Measurements from ENCODE around the gene RASSF3. TPM values are rescaled to one million over a fixed set of nuclear protein-coding genes. Genes with fewer than 3 reads are reported as not detected.

The RASSF3 gene
- total RNA-seq, 1 donor from 2014 or later, result 70.5 TPM

DNA sequence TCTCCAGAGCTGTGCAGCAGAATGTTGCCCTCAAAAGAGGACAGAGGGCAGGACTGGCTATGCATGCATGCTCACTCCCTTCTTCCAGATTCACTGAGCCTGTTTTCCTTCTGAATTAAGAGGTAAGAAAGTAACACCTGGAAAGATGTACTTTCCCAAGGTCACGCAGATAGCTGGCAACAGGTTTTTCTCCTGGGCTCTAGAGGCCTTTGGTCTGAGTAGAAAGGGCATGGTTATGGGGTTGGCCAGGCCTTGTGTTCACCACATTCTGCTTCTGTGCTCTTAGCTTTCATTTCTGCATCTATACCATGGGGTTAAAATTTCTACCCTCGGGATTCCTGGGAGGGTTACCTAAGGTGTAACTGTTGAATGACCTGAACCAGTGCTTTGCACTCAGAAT lies 57.5 kb downstream of the RASSF3 start:
- DNase-seq (ENCODE audit: extremely low read depth, low read depth, low spot score), result no peak

DNA sequence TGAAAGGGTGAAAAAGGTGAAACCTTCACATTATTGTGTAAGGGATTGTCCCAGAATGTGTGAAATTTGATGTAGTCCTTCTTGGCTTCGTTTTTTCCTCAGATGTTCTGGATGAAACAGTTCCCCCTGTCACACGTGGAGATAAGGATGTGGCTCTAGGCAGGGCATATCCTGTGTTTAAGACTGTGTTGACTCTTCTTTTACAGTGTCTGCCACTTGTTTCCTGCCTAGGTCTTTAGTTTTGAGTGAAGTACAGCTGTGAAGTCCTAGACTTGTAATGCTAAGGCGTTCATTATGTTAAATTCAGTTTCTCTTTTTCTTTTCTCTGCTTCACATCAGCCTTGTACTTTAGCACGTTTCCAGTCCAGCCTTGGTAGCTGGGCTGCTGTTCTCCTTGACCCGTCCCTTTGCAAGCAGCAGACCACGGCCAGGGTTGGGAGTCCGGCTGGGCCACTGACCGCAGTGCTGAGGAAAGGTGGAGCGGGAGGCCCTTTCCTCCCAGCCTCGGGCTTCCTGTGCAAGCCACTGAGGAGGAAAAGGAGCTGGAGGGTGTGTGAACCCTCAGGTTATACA lies 59.1 kb downstream of the RASSF3 start:
- no peak for DNase-seq (ENCODE audit: extremely low read depth, low read depth, low spot score)

DNA sequence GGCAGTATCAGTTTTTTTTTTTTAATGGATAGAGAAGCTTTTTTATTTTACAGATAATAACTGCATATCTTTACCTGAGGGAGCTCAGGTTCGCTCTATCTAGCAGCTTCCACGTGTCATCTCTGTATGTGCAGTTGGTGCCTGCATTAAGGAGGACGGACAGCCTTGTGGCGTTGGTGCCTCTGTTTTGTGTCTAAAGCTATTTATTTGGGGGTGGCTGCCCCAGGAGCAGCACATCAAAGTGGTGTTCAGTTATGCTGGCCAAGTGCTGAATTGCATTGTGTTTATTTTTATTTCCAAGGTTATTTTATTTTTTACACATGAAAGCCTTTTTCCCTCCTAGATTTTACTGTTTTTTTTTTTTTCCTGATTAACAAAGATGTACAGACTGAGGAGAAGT lies 59.7 kb downstream of the RASSF3 start:
- DNase-seq (ENCODE audit: extremely low read depth, low read depth, low spot score), result no peak

DNA sequence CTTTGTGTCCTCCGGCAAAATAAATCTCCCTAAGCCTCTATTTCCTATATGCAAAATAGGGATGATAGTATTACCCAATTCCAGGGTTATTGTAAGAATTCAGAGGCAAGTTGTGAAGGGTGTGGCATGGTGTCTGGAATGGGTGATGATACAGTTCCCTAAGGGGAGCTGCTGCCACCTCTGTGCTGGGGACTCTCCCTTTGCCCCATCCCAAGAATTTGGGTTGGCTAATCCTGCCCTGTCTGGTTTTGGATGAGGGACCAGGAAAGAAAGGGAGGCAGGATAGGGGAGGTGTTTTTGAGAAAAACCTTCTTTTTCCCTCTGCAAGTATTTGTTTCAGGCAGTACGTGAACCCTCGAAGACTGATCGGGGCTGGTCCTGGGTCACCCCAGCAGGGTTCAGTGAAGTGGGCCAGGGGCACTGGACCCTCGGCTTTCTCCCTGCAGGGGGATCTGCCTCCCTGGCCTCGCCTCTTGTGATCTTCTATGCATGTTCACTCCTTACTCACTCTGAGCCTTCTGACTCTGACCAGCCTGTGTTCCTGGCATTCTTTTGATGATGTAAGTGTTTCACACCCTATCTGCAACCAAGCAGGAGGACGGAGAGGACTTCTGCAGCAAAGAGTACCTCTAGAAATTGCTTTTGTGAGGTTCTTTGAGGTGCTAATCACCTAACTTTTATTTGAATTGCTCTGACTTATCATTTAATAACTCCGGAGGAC lies 60.8 kb downstream of the RASSF3 start:
- no peak for DNase-seq (ENCODE audit: extremely low read depth, low read depth, low spot score)

DNA sequence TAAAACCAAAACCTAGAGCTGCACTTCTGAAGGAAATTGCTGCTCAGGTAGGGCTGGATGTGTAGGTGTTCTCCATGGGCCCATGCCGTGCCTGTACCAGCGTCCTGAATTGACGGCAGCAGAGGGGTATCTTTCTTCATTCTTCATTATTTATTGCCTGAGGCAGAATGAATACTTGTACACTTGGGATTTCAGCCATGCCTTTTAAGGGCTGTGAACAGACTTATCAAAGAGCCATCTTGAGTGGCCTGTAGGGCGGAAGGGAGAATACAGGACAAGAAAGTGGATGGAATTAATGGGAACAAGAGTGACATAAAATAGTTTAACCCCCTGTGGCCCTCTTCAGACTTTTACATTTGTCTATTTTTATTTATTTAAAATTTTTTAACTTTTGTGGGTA lies 61.4 kb downstream of the RASSF3 start:
- DNase-seq (ENCODE audit: extremely low read depth, low read depth, low spot score), result no peak

DNA sequence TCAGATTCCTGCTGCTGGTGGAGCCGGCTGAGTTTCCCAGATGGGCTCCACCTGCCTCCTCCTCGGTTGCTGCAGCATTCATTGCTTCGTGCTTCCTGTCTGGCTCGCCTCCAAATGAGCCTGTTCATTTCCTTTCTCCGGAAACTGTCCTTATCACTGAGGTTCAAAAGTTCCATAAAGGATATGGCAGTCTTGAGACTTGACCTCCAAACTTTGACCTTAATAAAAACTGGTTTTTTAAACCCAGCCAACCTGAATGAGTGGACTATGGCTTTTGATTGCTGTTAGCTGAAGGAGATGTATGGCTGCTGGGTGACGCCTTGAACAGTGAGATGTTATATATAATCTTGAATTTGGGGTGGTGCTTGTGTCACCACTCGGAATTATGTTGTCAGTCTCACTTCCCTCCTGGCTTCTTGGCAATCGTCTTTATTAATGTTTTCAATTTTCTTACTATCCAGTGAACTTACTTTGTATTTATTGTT lies 62.7 kb downstream of the RASSF3 start:
- DNase-seq (ENCODE audit: extremely low read depth, low read depth, low spot score), result no peak

DNA sequence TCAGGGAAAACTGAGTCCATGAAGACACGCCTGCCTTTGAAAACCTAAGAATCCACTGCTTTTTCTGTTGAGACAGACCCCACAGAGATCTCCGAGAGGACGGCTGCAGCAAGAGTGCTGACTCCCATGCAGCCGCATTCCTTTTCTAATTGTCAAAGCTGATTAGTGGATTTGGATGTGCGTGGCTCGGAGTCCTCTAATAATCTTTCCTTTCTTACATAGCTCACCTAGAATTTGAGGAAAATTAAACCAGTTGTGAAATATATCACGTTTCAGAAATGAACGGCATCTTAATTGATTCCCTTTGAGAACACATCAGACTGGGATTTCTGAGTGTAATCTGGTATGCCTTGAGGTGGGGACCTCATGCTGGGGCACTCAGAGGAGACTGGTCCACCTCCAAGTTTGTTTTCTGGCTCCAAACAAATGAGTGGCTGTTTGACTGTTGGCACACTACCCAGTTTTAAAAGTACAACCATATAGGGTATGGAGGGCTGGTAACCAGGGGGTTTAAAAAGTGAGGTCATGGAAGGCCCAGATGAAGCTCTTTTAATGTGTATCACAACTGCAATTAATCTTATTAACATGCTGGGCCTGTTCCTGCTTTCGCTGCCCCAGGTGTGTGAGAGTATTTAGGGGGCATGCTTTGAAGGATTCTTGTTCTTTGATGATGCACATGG lies 63.3 kb downstream of the RASSF3 start:
- no peak for DNase-seq (ENCODE audit: extremely low read depth, low read depth, low spot score)

DNA sequence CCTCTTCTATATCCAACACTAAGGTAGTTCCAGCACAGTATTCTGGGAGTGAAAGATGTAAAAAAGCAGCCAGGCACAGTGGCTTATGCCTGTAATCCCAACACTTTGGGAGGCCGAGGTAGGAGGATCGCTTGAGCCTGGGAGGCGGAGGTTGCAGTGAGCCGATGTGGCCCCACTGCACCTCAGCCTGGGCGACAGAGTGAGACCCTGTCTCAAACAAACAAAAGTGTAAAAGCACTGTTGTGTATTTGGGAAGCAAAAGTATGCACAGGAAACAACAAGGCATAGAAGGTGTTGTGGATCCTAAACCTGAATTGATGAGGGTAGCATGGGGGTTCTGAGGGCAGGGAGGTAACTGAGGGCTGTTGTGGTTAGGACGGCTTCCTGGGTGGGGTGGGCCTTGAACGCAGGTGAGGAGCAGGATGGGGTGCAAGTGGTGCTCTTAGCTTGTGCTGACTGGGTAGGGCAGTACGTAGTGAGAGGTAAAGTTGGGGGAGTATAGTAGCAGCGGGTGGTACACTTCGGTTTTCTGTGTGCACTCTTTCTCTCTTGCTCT lies 64.2 kb downstream of the RASSF3 start:
- no peak for DNase-seq (ENCODE audit: extremely low read depth, low read depth, low spot score)

DNA sequence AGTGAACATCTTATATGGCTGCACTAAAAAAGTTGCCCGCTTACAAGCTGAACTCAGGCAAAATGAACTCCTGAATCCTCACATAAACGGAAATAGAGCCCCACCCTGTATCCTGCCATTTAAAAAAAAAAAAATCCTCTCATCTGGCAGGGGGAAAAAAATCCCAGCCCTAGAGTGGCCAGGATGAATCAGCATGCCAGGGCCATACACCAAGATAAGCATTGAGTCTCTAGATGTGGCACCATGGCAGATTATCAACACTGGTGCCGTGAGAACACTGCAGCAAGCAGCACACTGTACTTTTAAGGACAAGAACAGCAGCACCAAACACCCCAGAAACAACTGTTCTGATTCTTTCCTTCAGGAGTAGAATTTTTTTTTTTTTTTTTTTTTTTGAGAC lies 65.5 kb downstream of the RASSF3 start:
- DNase-seq (ENCODE audit: extremely low read depth, low read depth, low spot score), result no peak

DNA sequence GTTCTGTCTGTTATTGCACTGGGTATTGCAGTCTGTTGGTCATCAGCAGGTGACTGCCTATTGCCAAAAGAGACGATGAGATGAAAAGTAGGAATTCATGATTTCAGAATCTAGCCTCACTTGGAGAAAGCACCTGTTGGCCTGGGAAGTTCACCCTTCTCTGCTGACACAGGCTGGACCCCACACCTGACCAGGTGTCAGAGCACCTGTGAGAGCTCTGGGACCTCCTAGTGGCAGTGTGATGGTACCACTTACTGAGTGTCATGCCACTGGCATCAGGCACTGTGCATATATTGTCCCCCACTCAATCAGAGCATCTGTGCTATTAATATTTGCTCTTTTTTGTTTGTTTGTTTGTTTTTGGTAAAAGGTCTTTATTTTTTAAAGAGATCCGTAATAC lies 68.0 kb downstream of the RASSF3 start:
- DNase-seq (ENCODE audit: extremely low read depth, low read depth, low spot score), result no peak

DNA sequence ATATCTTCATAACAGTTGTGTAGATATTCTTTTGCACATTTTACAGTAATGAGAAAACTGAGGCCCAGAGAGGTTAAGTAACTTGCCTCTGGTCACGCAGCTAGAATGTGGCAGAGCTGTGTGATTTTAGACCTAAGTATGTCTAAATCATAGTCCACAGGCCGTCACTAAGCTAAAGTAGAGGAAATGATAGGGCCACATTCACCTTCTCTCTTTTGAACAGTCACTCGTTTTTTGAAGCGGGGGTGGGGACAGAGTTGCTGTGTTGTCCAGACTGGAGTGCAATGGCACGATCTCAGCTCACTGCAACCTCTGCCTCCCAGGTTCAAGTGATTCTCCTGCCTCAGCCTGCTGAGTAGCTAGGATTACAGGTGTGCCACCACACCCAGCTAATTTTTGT lies 68.5 kb downstream of the RASSF3 start:
- no peak for DNase-seq (ENCODE audit: extremely low read depth, low read depth, low spot score)

DNA sequence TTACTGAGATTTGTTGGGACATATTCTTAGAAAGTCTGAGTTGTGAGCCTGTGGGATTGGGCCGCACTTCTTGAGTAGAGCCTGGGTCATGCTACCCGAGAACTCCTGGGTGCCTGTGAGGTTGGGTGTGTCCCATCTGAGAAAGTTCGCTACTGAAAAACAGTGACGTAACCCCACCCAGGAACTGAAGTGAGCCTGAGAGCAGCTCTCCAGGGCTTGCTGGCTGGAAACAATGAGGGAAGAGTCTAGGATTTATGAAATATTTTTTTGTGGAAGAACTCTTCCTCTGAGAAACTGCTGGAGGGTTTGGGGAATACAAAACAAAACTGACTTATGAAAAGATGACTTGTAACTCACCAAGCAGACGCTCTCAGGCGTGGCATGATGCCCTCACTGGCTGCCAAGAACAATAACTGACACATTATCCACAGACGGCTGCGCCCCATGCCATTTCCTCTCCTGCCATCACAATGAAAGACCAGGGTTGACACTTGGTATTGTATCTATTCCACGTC lies 69.2 kb downstream of the RASSF3 start:
- DNase-seq (ENCODE audit: extremely low read depth, low read depth, low spot score), result no peak

DNA sequence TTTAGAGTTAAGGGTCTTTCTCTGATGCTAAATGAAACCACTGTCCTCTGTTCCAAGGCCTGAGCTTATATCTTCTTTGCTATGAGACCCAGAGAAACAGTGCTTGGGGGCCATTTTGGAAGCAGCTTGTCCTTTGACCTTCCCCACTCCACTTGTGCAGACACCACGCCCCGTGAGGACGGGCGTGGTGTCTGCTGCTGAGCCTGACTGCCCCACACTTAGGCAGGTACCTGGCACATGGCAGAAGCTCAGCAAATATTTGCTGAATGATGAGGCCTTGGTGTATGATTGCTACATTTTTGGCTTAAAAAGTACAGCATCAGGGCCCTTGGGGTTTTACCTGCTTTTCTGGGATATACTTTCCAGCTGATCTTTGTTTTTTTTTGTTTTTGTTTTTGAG lies 69.9 kb downstream of the RASSF3 start:
- no peak for DNase-seq (ENCODE audit: extremely low read depth, low read depth, low spot score)

DNA sequence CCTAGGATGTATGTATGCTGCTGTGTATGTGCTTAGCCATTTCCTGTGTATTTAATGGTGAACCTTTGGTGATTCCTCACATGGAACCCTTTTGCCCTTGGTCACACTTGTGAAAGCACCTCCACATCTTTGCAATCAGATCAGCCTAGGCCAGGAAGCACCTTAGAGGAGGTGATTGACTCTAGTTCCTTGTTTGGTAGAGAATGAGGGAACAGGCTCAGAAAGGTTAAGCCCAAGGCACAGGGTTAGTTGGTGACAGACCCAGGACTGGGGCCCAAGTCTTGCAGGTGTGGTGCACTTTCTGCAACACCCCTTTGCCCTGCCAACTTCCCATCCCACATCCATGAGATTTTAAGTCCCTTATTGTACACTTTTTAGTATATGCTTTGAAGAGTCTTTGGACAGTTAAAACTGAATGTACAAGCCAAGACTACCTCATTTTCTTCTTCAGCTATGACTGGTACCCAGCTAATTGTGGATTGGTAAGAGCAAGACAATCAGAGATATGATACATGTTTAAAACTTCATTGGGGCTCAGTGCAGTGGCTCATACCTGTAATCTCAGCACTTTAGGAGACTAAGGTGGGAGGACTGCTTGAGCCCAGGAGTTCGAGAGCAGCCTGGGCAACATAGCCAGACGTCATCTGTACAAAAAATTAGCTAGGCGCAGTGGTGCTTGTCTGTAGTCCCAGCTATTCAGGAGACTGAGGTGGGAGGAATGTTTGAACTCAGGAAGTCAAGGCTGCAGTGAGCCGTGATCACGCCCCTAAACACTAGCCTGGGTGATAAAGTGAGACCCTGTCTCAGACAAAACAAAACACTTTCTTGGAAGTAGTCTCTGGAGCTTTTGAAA lies 71.1 kb downstream of the RASSF3 start:
- DNase-seq (ENCODE audit: extremely low read depth, low read depth, low spot score), result no peak

DNA sequence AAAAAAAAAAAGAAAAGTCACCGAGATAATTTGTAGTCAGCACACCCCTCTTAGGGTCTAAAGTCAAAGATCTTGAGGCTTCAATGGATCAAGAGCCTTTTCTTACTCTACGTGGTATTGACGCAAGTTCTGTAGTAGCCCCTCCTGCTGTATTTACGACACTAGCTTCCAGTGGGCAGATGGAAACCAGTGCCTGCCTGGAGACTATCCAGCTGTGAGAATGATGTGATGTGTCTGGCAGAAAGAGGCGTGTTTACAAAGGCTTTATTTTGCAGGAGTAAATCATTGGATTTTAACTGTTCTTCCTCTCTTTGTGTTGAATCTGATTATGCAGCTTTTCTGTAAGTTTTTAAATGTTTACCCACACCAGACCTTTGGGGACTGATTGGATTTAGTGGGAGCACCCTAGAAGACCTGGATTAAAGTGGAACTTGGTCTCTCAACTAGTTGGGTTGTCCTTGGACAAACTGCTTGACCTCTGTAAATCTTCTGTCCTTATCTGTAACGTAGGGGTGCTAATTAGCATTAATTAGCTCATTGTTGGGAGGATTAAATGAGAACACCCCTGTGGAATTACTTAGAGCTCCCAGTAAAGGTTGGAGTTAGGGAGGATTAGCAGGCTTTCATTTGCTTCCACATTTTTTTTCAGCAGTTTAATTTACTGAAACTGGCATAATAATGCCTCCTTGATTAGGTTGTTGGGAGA lies 72.4 kb downstream of the RASSF3 start:
- no peak for DNase-seq (ENCODE audit: extremely low read depth, low read depth, low spot score)

DNA sequence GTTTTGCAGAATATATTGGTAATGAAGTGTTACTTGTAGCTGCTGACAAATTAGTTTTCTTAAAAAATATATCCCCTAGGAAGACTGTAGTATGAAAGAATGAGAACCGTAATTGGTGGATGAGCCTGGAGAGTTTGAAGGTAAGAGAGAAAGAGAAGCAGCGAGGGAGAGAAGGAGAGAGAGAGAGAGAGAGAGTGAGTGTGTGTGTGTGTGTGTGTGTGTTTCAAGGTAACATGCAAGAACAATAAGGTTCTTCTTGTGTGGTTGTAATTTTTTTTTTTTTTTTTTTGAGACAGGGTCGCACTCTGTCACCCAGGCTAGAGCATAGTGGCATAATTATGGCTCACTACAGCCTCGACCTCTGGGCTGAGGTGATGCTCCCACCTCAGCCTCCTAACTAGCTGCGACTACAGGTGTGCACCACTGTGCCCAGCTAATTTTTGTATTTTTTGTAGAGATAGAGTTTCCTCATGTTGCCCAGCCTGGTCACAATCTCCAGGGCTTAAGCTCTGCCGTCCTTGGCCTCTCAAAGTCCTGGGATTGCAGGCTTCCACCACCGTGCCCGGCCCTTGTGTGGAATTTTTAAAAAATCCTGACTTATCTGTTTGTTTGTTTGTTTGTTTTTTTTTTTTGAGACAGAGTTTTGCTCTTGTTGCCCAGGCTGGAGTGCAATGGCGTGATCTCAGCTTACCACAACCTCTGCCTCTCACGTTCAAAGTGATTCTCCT lies 73.7 kb downstream of the RASSF3 start:
- DNase-seq (ENCODE audit: extremely low read depth, low read depth, low spot score), result no peak

DNA sequence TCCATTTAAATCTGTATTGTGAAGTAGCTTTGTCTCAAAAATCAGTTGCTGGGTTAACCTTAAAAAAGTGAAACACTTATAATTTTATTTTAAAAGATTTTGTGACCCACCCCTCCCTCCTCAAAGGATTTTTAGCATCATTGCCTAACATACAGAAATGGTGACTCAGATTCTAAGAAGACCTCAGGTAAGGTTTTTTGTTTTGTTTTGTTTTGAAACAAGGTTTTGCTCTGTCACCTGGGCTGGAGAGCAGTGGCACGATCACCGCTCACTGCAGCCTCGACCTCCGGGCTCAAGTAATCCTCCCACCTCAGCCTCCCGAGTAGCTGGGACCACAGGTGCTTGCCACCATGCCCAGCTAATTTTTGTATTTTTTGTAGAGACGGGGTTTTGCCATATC lies 74.8 kb downstream of the RASSF3 start:
- DNase-seq (ENCODE audit: extremely low read depth, low read depth, low spot score), result no peak

DNA sequence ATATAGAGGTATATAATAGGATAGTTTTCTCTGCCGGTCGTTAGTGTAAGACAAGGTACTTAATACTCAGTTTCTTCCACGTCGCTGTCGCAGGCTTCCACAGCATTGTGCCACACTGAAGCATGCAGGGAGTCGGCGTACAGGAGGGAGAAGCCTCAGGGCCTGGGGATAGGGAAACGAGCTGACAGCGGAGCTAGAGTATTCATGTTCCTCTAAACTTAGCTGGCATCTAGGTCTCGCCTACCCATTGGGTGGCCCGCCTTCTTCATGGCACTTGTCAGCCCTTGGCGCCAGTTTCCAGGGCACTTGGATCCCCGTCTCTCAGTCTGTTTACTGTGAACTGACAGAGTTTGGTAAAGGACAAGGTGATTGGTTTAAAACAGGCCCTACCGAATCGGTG lies 75.3 kb downstream of the RASSF3 start:
- DNase-seq (ENCODE audit: extremely low read depth, low read depth, low spot score), result no peak

DNA sequence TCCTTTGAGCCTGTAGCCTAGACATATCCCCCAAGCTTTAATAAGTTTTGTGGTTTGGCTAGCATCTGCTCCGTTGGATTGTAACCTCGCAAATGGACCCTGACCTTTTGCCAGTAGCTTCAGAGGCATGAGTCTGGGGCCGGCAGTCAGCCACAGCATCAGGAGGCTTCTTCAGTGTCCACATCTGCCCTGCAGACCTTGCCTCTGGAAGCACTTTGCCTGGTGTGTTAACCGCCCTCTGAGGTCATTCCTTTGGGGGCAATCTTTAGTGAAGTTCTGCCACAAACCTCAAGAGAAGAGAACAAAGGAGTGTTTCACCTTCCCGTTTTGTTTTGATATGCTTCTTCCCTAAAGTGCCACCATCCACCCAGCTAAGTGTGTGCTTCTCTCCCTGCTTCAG lies 77.5 kb downstream of the RASSF3 start:
- no peak for DNase-seq (ENCODE audit: extremely low read depth, low read depth, low spot score)

Data from glomerular endothelial cell (primary cell).